GM12878 (cell line): ENCODE measurements around the gene TSEN54. TPM values are rescaled to one million over a fixed set of nuclear protein-coding genes. Genes with fewer than 3 reads are reported as not detected.

Source experiments
- ATAC-seq: fragments of 200-7000 bp; cut with Tn5 transposase; 3 replicates; pipeline ENCODE4 v1.9.1; 2020; ENCODE audit warnings: mild to moderate bottlenecking, moderate library complexity
- BruUV-seq: library from RNA; stranded (reverse); fragments of 400-500 nt; replicated peaks from 2 replicates; lab custom pipeline; 2021; lab: Mats Ljungman, UMichigan
- CTCF ChIA-PET: fragments of 300-600 bp; sonication (Branson Sonifier 250); formaldehyde crosslinking; extraction: SDS; loops from one replicate; lab custom pipeline; 2021; ENCODE audit warnings: inconsistent platforms; lab: Yijun Ruan, JAX
- POLR2A ChIA-PET: fragments of 350-600 bp; formaldehyde crosslinking; extraction: SDS; loops from one replicate; lab custom pipeline; 2021; ENCODE audit warnings: inconsistent platforms; lab: Charles Lee
- RAD21 ChIA-PET: fragments of 300-600 bp; sonication (Branson Sonifier 250); formaldehyde crosslinking; loops from one replicate; lab custom pipeline; 2023; ENCODE audit warnings: antibody characterized with exemption; ENCODE audit not compliant: unreplicated experiment; lab: Charles Lee
- SMC1A ChIA-PET: fragments of 300-600 bp; sonication (Branson Sonifier 250); formaldehyde crosslinking; loops from one replicate; lab custom pipeline; 2023; ENCODE audit not compliant: unreplicated experiment, uncharacterized antibody; lab: Charles Lee
- DNase-seq: peaks from one replicate; pipeline ENCODE4 v3.0.0-alpha.2; 2011; ENCODE audit warnings: low read depth, low spot score
- FAIRE-seq: peaks from 3 replicates; lab custom pipeline; 2011; peaks lifted over from hg19 to GRCh38; lab: Jason Lieb, UNC
- H2AFZ ChIP-seq: 2 replicates; pipeline ENCODE4 v1.6.0; 2011; ENCODE audit warnings: low read depth, low read length, control low read depth; ENCODE audit not compliant: control insufficient read depth
- H3K27ac ChIP-seq: 2 replicates; pipeline ENCODE4 v1.5.1; 2011; ENCODE audit warnings: control low read depth; ENCODE audit not compliant: control insufficient read depth, insufficient read depth
- H3K27me3 ChIP-seq, 2 experiments: replicated peaks in 1 of 2; 2 replicates each; pipeline versions ENCODE4 v1.6.0 to v1.6.1; 2011; ENCODE audit warnings: low read length in 1 of 2; ENCODE audit not compliant: control insufficient read depth in 2 of 2, insufficient read depth in 2 of 2
- H3K36me3 ChIP-seq, 2 experiments: 2 replicates each; pipeline ENCODE4 v1.5.1; 2011; ENCODE audit warnings: low read length in 1 of 2; ENCODE audit not compliant: control insufficient read depth in 2 of 2, insufficient read depth in 2 of 2
- H3K4me1 ChIP-seq: 2 replicates; pipeline ENCODE4 v1.6.1; 2011; ENCODE audit warnings: mild to moderate bottlenecking, low read length, moderate library complexity, mixed read lengths; ENCODE audit not compliant: control insufficient read depth, insufficient read depth
- H3K4me2 ChIP-seq: 2 replicates; pipeline ENCODE4 v1.6.0; 2011; ENCODE audit warnings: control low read depth; ENCODE audit not compliant: control insufficient read depth, insufficient read depth
- H3K4me3 ChIP-seq: fragments of 200-600 bp; sonication (generic); 2 replicates; pipeline ENCODE4 v1.5.1; 2016
- H3K79me2 ChIP-seq: 2 replicates; pipeline ENCODE4 v1.6.0; 2011; ENCODE audit warnings: low read length; ENCODE audit not compliant: control insufficient read depth, insufficient read depth
- H3K9ac ChIP-seq: 2 replicates; pipeline ENCODE4 v1.8.0; 2011; ENCODE audit warnings: low read length, control low read depth, mixed read lengths; ENCODE audit not compliant: control insufficient read depth, insufficient read depth
- H3K9me3 ChIP-seq: replicated peaks from 3 replicates; pipeline ENCODE4 v1.5.1; 2011; ENCODE audit warnings: mild to moderate bottlenecking, low read length; ENCODE audit not compliant: control insufficient read depth, insufficient read depth
- H4K20me1 ChIP-seq: 2 replicates; pipeline ENCODE4 v1.6.0; 2011; ENCODE audit not compliant: control insufficient read depth, insufficient read depth
- BACH1 ChIP-seq: fragments of 450-650 bp; IDR thresholded peaks from 2 replicates; pipeline ENCODE4 v1.6.1; 2017; ENCODE audit warnings: mild to moderate bottlenecking, borderline replicate concordance
- CEBPZ ChIP-seq: fragments of 150-350 bp; IDR thresholded peaks from 2 replicates; pipeline ENCODE4 v1.6.1; 2016; ENCODE audit warnings: low read depth, low read length
- CREM ChIP-seq: IDR thresholded peaks from 2 replicates; pipeline ENCODE4 v1.6.1; 2014; ENCODE audit warnings: antibody characterized with exemption, low read depth
- JUNB ChIP-seq: IDR thresholded peaks from 2 replicates; pipeline ENCODE4 v1.6.1; 2016; ENCODE audit warnings: antibody characterized with exemption, mild to moderate bottlenecking
- MYB ChIP-seq: fragments of 150-350 bp; IDR thresholded peaks from 2 replicates; pipeline ENCODE4 v1.6.1; 2014; ENCODE audit warnings: mild to moderate bottlenecking, low read depth, low read length, borderline replicate concordance
- NFIC ChIP-seq: IDR thresholded peaks from 2 replicates; pipeline ENCODE4 v1.6.1; 2012; ENCODE audit warnings: low read depth, mild to moderate bottlenecking, inconsistent platforms, low read length, moderate library complexity
- NFYB ChIP-seq: IDR thresholded peaks from 2 replicates; pipeline ENCODE4 v1.6.1; 2011; ENCODE audit warnings: low read depth, mild to moderate bottlenecking, low read length, improper control_type of control experiment, moderate library complexity; ENCODE audit not compliant: insufficient read depth
- NR2F1 ChIP-seq: fragments of 450-650 bp; conservative IDR thresholded peaks from 2 replicates; pipeline ENCODE4 v1.6.1; 2017; ENCODE audit warnings: mild to moderate bottlenecking
- NRF1 ChIP-seq: conservative IDR thresholded peaks from 2 replicates; pipeline ENCODE4 v1.6.1; 2011; ENCODE audit warnings: mild to moderate bottlenecking, low read depth, low read length, improper control_type of control experiment
- PAX8 ChIP-seq: fragments of 450-650 bp; IDR thresholded peaks from 2 replicates; pipeline ENCODE4 v1.6.1; 2017; ENCODE audit warnings: mild to moderate bottlenecking, moderate library complexity
- PML ChIP-seq: IDR thresholded peaks from 2 replicates; pipeline ENCODE4 v1.6.1; 2012; ENCODE audit warnings: low read length, inconsistent platforms
- POLR2AphosphoS2 ChIP-seq: IDR thresholded peaks from 2 replicates; pipeline ENCODE4 v1.6.1; 2011; ENCODE audit warnings: low read depth, mild to moderate bottlenecking, low read length, improper control_type of control experiment, moderate library complexity
- RBBP5 ChIP-seq: fragments of 200-600 bp; sonication (generic); conservative IDR thresholded peaks from 2 replicates; pipeline ENCODE4 v1.6.1; 2016
- SRF ChIP-seq, 2 experiments: IDR thresholded peaks; 2 replicates each; pipeline ENCODE4 v1.6.1; 2011; ENCODE audit warnings: low read depth in 2 of 2, low read length in 2 of 2, mild to moderate bottlenecking in 1 of 2, moderate library complexity in 1 of 2
- STAT1 ChIP-seq: fragments of 450-650 bp; conservative IDR thresholded peaks from 2 replicates; pipeline ENCODE4 v1.6.1; 2014; ENCODE audit warnings: antibody characterized with exemption, mild to moderate bottlenecking
- TBL1XR1 ChIP-seq: IDR thresholded peaks from 2 replicates; pipeline ENCODE4 v1.6.1; 2012; ENCODE audit warnings: low read depth, low read length, improper control_type of control experiment
- TCF12 ChIP-seq: IDR thresholded peaks from 2 replicates; pipeline ENCODE4 v1.6.1; 2011; ENCODE audit warnings: low read depth, mild to moderate bottlenecking, low read length
- ZBTB4 ChIP-seq: fragments of 450-650 bp; formaldehyde crosslinking; IDR thresholded peaks from 2 replicates; pipeline ENCODE4 v1.4.0; 2022; ENCODE audit warnings: mild to moderate bottlenecking, moderate library complexity
- ZNF207 ChIP-seq: fragments of 450-650 bp; IDR thresholded peaks from 2 replicates; pipeline ENCODE4 v1.6.1; 2014; ENCODE audit warnings: antibody characterized with exemption, mild to moderate bottlenecking, borderline replicate concordance
- WGBS: methylation state at CpG from one replicate; pipeline ENCODE4 v1.1.6; 2016; ENCODE audit warnings: low lambda C conversion rate; ENCODE audit not compliant: insufficient replicate concordance, insufficient coverage; ENCODE audit errors: missing lambda C conversion rate; 5-methylcytosine and 5-hydroxymethylcytosine counted together
- in situ Hi-C: fragments of 300-500 bp; cut with MboI; formaldehyde crosslinking; loops from 9 replicates; pipeline ENCODE4 v1.14.3; 2018; ENCODE audit warnings: mixed read lengths
- intact Hi-C: fragments of 100-400 bp; cut with micrococcal nuclease; formaldehyde crosslinking; loops from one replicate; pipeline ENCODE4 v1.14.2; 2022; ENCODE audit not compliant: unreplicated experiment
- polyA plus RNA-seq, 11 experiments: library from polyadenylated mRNA; depleted of rRNA in 4 of 11; unstranded in 6 of 11; stranded (reverse) in 5 of 11; fragments of >200 nt; fragmentation: Nextera tagmentation in 4 of 11; fragmentation: Illumina TruSeq in 1 of 11; extraction: Ambion mirVana in 4 of 11; extraction: Trizol in 1 of 11; gene quantifications; 1 replicate in 1 of 11; 2 replicates in 10 of 11; pipeline versions ENCODE4 v1.2.1 to v1.2.3, GENCODE V29; 2011 to 2016; ENCODE audit warnings: inconsistent platforms in 2 of 11, missing spikeins in 2 of 11, low read depth in 1 of 11
- total RNA-seq, 4 experiments: library from RNA; depleted of rRNA in 3 of 4; stranded (reverse); fragments of >200 nt in 3 of 4; fragmentation: Illumina TruSeq in 1 of 4; extraction: Trizol in 1 of 4; gene quantifications; 2 replicates each; pipeline versions ENCODE4 v1.2.1 to v1.2.3, GENCODE V29; 2013 to 2021

The TSEN54 gene
- total and polyA plus RNA-seq, 10 of the 15 experiments (the other 5 are each of a cell fraction or from before 2014, with no cell fraction given): 7.1 to 48.0 (median 41.1) TPM

- CTCF ChIA-PET: no interaction called here
- no peak for FAIRE-seq
- POLR2A ChIA-PET: no interaction called here
- Histone ChIP-seq H4K20me1 (no peaks in the 10 kb centered on the region), H3K36me3 (no peaks in the 10 kb centered on the region; a peak in 1 of 4 replicates), H3K27me3 (no peaks in the 10 kb centered on the region), H3K4me3 (no peak overlapping the region), H3K9me3 (no peaks in the 10 kb centered on the region), H3K27ac (no peak overlapping the region), H3K4me1 (no peaks in the 10 kb centered on the region), H2AFZ (no peak overlapping the region), H3K4me2 (no peak overlapping the region), H3K79me2 (no peaks in the 10 kb centered on the region), H3K9ac (no peak overlapping the region)
- no peak for DNase-seq
- SMC1A ChIA-PET: interaction anchor here (0.8 kb wide), 1 partner anchor 89 kb away, joined by 4 read pairs; no protein-coding TSS in a partner anchor
- ATAC-seq: no peak
- RAD21 ChIA-PET: no interaction called here
- WGBS: 47% methylated on average over 27 of the region's 27 CpGs
- in situ Hi-C loops (no loop called here), intact Hi-C loops (no loop called here)
- no TSS peak for BruUV-seq
- TF ChIP-seq ZBTB4 (CRISPR knock-in tag) (no peak), NRF1 (no peak), MYB (no peak), CEBPZ (no peak), ZNF207 (no peak), POLR2AphosphoS2 (no peak), TBL1XR1 (no peak), JUNB (no peak), NFIC (no peak), NFYB (no peak), NR2F1 (no peak), CREM (no peak), PML (no peak), SRF (IDR thresholded peaks at IDR 0.05; ENCODE audit: low read depth in 2 of 2, low read length in 2 of 2) (no peak), TCF12 (no peak), RBBP5 (no peak), BACH1 (no peak), PAX8 (no peak), STAT1 (no peak)
Observed at GRCh38 chr17:75507733-75508719, 8.3 kb upstream of the TSEN54 start.
